ENCODE data around the gene ZNF333. TPM values are rescaled to one million over a fixed set of nuclear protein-coding genes. Genes with fewer than 3 reads are reported as not detected.

ZNF333 gene
- total RNA-seq, 2 donors from 2014 or later, result 26.6 to 39.8 TPM

DNA sequence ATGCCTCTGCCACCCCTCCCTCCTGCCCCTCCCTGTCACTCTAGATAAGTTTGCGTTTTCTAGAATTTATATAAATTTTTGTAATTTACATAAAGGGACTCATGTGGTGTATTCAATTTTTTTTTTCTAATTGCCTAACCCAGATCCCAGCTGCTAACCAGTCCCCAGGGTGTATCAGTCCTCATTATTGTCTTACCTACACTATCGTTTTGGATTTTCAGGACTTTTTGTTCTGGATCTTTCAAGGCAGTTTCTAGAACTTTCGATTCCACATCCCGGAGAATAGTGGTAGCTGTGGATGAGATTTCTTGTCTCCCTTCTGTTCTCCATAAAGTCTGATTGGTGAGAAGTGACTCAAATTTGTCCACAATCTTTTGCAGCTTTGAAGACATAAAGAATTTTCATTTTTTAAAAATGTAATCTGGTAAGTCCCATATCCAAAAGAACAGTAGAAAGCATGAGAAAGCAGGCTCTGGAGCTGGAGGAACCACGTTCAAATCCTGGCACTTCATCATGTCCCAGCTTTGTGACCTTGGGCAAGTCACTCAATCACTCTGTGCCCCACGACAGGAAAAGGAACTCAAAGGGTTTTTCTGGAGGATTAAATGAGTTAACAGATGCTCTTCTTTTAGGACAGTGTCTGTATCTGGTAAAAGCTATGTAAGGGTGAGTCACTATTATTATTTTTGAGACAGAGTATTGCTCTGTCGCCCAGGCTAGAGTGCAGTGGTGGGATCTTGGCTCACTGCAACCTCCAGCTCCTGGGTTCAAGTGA lies 34.9 kb upstream of the ZNF333 start:
- H3K27me3 ChIP-seq (replicated peaks; ENCODE audit: insufficient read depth), result peaks cover 2% of the 10 kb centered on the region
- no peaks in the 10 kb centered on the region for H3K9me3 ChIP-seq
- H3K4me3 ChIP-seq, result no peak overlapping the region
- TF ChIP-seq POLR2A (IDR thresholded peaks at IDR 0.05), result no peak
- no peak overlapping the region for H3K27ac ChIP-seq
- 73% methylated on average over 7 of the region's 7 CpGs for WGBS
- no peaks in the 10 kb centered on the region for H3K4me1 ChIP-seq (replicated peaks)
- H3K36me3 ChIP-seq, result no peaks in the 10 kb centered on the region
- DNase-seq (ENCODE audit: low spot score), result no peak
- intact Hi-C loops (cut with DNase I), result no loop called here

DNA sequence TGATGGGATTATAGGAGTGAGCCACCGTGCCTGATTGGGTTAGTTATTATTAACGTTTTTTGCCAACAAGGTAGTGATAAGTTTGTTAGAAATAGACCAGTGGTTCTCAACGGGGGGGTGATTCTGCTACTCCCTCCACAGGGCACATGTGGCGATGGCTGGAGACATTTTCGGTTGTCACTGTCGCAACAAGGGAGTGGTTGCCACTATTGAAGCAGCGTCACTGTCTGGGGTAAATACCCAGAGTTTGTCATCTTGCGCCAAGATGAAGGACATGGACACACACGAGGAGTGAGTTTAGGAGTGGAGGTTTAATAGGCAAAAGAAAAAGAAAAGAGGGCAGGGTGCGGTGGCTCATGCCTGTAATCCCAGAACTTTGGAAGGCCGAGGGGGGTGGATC lies 34.1 kb upstream of the ZNF333 start:
- WGBS, result 79% methylated on average over 11 of the region's 11 CpGs
- Histone ChIP-seq H3K27ac (no peak overlapping the region), H3K4me3 (no peak overlapping the region), H3K9me3 (no peaks in the 10 kb centered on the region), H3K27me3 (replicated peaks; ENCODE audit: insufficient read depth) (peaks cover 2% of the 10 kb centered on the region), H3K4me1 (replicated peaks) (no peaks in the 10 kb centered on the region), H3K36me3 (no peaks in the 10 kb centered on the region)
- TF ChIP-seq POLR2A (IDR thresholded peaks at IDR 0.05) (no peak), POLR2AphosphoS5 (IDR thresholded peaks at IDR 0.05) (no peak)
- TF ChIP-seq, protein P1, sequence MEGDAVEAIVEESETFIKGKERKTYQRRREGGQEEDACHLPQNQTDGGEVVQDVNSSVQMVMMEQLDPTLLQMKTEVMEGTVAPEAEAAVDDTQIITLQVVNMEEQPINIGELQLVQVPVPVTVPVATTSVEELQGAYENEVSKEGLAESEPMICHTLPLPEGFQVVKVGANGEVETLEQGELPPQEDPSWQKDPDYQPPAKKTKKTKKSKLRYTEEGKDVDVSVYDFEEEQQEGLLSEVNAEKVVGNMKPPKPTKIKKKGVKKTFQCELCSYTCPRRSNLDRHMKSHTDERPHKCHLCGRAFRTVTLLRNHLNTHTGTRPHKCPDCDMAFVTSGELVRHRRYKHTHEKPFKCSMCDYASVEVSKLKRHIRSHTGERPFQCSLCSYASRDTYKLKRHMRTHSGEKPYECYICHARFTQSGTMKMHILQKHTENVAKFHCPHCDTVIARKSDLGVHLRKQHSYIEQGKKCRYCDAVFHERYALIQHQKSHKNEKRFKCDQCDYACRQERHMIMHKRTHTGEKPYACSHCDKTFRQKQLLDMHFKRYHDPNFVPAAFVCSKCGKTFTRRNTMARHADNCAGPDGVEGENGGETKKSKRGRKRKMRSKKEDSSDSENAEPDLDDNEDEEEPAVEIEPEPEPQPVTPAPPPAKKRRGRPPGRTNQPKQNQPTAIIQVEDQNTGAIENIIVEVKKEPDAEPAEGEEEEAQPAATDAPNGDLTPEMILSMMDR (IDR thresholded peaks at IDR 0.05), result no peak
- intact Hi-C loops (cut with DNase I), result no loop called here
- DNase-seq (ENCODE audit: low spot score), result no peak

DNA sequence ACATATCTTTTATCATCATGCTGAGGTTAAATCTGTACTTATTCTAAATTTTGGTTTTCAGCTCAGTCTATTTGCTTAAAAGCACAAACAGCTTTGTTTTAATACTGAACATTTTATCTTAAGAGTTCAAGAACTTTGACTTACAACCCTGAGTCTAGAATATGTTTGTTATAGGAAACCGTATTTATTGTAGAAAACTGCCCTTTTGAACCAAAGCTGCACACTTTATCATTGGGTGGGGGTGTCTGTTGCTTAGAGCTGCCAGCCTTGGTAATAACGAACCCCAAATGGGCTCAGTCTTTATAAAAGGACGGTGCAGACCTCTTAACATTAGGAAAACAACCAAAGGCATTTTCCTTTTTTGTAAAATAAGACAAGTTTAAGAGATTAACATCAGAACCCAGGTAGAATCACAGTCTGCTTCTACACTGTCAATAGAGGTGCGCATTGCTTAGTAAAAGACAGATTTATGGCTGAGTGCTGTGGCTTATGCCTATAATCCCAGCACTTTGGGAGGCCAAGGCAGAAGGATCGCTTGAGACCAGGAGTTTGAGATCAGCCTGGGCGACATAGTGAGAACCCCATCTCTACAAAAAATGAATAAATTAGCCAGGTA lies 29.9 kb upstream of the ZNF333 start:
- DNase-seq (ENCODE audit: low spot score), result no peak
- no peak overlapping the region for H3K4me3 ChIP-seq
- no peaks in the 10 kb centered on the region for H3K36me3 ChIP-seq
- H3K4me1 ChIP-seq (replicated peaks), result no peaks in the 10 kb centered on the region
- H3K9me3 ChIP-seq, result no peaks in the 10 kb centered on the region
- H3K27me3 ChIP-seq (replicated peaks; ENCODE audit: insufficient read depth), result no peaks in the 10 kb centered on the region
- TF ChIP-seq, protein P1 (IDR thresholded peaks at IDR 0.05), result no peak
- TF ChIP-seq POLR2A (IDR thresholded peaks at IDR 0.05) (no peak), POLR2AphosphoS5 (IDR thresholded peaks at IDR 0.05) (no peak)
- intact Hi-C loops (cut with DNase I), result no loop called here
- H3K27ac ChIP-seq, result no peak overlapping the region
- WGBS, result 44% methylated on average over 6 of the region's 6 CpGs

DNA sequence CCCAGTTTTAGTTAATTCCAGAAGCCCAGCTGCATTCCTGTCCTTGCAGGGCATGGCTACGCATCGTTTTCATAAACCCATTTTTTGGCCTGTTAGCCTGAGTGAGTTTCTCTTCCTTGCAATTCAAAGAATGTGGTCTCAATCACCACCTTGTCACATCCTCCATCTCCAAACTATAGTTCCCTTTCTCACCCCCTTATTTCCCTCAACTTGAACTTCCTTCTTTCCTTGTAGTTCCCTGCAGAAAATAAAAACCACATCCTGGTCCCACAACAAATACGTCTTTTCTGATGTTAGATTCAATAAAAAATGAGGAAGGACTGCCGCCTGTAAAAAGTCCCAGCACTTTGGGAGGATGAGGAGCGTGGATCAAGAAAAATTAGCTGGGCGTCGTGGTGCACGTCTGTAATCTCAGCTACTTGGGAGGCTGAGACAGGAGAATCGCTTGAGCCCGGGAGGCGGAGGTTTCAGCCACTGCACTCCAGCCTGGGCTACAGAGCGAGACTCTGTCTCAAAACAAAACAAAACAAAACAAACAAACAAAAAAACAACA lies 28.4 kb upstream of the ZNF333 start:
- intact Hi-C loops (cut with DNase I), result no loop called here
- Histone ChIP-seq H3K27me3 (replicated peaks; ENCODE audit: insufficient read depth) (no peaks in the 10 kb centered on the region), H3K27ac (no peak overlapping the region), H3K36me3 (no peaks in the 10 kb centered on the region), H3K4me1 (replicated peaks) (no peaks in the 10 kb centered on the region), H3K9me3 (no peaks in the 10 kb centered on the region), H3K4me3 (no peak overlapping the region)
- no peak for DNase-seq (ENCODE audit: low spot score)
- 67% methylated on average over 12 of the region's 12 CpGs for WGBS
- no peak for TF ChIP-seq POLR2A (IDR thresholded peaks at IDR 0.05)

DNA sequence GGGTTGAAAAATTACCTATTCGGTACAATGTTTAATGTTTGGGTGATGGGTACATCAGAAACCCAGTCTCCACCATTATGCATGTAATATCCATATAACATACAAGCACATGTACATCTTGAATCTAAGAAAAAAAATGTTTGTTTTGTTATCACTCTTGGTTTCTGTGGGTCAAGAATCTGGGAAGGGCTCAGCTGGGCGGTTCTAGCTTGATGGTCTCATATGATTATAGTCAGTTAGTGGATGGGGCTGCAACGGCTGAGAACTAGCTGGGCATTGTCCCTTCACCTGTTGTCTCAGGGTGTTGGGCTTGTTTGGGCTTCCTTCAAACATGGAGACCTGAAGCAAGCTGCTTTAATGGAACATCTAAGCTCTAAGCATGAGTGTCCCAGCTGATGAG lies 19.9 kb upstream of the ZNF333 start:
- intact Hi-C loops (cut with DNase I), result no loop called here
- 80% methylated on average over 3 of the region's 3 CpGs for WGBS
- Histone ChIP-seq H3K4me3 (no peak overlapping the region), H3K4me1 (replicated peaks) (no peaks in the 10 kb centered on the region), H3K27me3 (replicated peaks; ENCODE audit: insufficient read depth) (no peaks in the 10 kb centered on the region), H3K27ac (no peak overlapping the region), H3K36me3 (no peaks in the 10 kb centered on the region), H3K9me3 (no peaks in the 10 kb centered on the region)
- TF ChIP-seq POLR2A (IDR thresholded peaks at IDR 0.05) (no peak), POLR2AphosphoS5 (IDR thresholded peaks at IDR 0.05) (no peak)
- TF ChIP-seq, protein P1 (IDR thresholded peaks at IDR 0.05), result no peak
- no peak for DNase-seq (ENCODE audit: low spot score)

Measured in prostate gland (tissue), 2 donors.